Mucosa of gallbladder (tissue), 1 donor: ENCODE results near the gene ZBTB20. TPM values are rescaled to one million over a fixed set of nuclear protein-coding genes. Genes with fewer than 3 reads are reported as not detected.
"Not testable (repeated sequence)": the region's sequence is repeated elsewhere in the genome, so short reads cannot be mapped to it uniquely, and the experiment has no call there.

Experiments used
- DNase-seq: peaks from one replicate; pipeline ENCODE4 v3.0.0-alpha.2; 2020; ENCODE audit warnings: low spot score
- total RNA-seq: library from RNA; stranded (reverse); gene quantifications from one replicate; pipeline ENCODE4 v1.2.1, GENCODE V29; 2021
- donor health status: DM: no; HTN: no; CAD: no.

The ZBTB20 gene
- total RNA-seq, 1 donor from 2014 or later: 75.9 TPM

- DNase-seq: no peak
Observed at GRCh38 chr3:114834175-114834940, 312.7 kb downstream of the ZBTB20 start.

DNA sequence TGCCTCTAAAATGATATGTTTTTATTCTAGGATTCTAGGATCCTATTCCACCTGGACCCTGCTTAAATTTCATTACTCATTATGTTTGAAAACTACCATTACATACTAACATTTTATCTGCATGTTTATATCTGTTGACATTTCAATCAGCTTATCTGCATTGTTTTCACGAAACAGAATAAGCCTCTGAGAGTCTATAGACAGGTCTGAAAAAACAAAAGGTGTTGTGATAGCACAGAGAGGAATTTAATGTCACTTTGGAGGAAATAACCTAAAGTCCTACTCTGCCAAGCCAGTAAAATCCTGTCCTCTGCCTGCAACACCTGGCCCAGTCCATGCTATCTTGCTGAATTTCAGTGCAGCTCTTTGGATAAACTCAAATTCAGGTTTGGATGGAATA is 315.2 kb downstream of the ZBTB20 start:
- no peak for DNase-seq

GRCh38 chr3:114830652-114831051 is 316.4 kb downstream of the ZBTB20 start:
- no peak for DNase-seq

DNA sequence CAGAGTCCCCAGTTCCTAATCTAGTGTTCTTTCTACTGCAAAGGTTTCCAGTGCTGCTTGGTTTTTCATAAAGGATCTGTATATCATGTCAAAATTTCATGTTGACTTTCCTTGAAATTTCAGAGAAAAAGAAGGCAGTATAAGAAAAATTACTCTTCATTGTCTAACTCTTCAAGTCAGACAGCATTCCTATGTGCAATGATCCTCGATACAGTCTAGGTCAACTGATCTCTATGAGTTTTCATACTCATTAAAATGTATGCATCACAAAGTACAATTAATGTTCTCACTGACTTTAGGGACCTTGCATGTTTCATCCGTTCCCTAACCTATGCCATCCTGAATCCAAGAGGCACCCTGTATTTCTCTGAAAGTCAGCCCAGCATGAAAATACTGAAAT is 317.3 kb downstream of the ZBTB20 start:
- no peak for DNase-seq

GRCh38 chr3:114827495-114827894 is 319.6 kb downstream of the ZBTB20 start:
- DNase-seq: no peak

- no peak for DNase-seq
Observed at GRCh38 chr3:114824014-114824413, 323.1 kb downstream of the ZBTB20 start.

DNA sequence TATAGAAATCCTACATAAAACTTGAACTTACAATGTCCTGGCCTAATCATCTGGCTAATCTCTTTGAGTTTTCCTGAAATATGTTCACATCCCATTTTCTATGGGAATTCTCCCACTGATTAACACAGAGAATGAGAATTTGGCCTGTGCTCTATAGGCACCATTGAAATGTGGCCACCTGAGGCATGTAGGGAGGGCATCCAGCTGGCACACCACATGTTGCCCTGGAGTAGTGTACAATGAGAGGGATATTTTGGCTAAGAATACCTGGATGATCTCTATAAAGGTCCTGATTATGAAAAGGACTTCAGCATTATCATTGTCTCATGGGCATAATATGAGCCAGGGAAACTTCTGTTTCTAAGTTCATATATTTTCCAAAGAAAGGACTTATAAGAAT is 324.0 kb downstream of the ZBTB20 start:
- DNase-seq: no peak

DNA sequence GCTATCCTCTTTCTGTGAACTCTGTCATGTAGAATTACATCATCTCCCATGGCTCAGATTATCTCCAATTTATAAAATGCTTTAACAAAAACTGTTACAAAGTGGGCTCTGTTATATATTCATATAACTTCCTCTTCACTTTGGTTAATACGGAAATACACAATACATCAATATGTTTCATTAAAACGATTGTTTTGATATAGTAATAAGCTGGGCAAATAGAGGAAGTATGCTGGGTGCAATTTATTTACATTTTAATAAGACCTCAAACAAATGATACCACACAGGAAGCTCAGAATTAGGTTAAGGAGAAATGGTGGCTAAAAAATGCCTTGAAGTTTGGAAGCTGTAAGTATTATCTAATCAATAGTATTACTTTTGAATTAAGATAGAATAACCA is 331.0 kb downstream of the ZBTB20 start:
- DNase-seq: no peak

DNA sequence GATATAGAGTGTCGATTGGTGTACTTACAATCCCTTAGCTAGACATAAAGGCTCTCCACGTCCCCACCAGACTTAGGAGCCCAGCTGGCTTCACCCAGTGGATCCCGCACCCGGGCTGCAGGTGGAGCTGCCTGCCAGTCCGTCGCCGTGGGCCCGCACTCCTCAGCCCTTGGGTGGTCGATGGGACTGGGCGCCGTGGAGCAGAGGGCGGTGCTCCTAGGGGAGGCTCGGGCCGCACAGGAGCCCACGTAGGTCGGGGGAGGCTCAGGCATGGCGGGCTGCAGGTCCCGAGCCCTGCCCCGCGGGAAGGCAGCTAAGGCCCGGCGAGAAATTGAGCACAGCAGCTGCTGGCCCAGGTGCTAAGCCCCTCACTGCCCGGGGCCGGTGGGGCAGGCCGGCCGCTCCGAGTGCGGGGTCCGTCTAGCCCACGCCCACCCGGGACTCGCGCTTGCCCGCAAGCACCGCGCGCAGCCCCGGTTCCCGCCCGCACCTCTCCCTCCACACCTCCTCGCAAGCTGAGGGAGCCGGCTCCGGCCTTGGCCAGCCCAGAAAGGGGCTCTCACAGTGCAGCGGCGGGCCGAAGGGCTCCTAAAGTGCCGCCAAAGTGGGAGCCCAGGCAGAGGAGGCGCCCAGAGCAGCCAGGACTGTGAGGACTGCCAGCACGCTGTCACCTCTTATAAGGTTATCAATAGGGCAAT is 334.4 kb downstream of the ZBTB20 start:
- not testable (repeated sequence) for DNase-seq

- no peak for DNase-seq
Observed at GRCh38 chr3:114809668-114810413, 337.2 kb downstream of the ZBTB20 start.

GRCh38 chr3:114804099-114804498 is 343.0 kb downstream of the ZBTB20 start:
- DNase-seq: no peak

DNA sequence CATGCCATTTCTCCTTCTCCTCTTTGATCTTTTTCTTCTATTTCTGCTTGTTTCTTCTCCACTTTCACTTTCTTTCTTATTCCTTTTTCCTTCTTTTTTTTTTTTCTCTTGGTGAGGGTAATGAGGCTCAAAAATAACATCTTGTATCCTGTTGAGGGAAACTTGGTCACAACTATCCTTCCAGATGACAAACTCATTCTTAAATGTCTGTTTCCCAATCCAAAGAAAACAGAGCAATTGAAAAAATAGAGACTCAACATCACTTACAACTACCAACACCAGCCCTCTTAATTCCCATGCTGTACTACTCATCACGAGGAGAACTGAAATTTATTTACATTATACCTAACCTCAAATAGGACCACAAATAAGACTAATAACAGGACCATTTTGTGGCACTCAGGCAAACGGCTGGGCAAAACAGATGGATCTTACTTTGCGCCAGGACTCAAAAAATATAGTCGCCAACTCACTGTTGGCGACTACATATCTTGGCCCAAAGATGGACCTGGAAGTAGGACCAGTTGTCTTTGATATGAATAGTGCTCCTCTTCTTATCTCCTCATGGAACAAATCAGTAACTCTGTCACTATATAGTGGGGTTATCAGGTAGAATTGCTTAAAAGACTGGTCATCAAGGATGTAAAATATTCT is 343.9 kb downstream of the ZBTB20 start:
- DNase-seq: no peak

DNA sequence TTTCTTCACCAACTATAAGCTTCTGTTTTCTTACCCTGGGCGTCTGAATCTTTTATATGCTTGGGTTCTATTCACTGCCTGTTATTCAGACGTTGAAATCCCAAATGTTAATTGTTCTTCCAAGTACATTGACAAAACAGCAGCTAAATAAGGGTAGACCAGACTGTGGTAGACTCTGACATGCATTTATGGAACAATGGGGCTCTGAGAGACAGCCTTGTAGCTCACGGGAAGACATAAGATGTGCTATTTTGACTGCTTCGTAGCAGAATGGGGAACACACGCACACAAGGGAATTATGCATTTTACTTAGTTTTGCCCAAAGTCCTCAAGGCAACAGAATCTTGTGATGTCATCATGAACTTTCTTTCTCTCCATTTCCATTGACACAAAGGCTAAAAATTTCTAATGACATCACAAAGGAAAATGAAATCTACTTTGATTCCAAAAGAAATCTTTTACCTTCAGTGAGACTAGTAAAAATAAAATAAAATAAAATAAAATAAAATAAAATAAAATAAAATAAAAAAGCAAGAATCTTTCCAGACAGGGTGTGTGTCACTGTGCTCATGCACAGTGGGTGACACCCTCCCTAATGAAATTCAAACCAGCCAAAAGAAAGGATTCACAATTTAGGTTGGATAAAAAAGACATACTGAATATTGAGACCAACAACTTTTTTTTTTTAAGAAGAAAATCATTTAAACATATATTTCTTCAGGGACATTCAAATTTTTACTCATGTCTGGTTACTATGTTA is 346.6 kb downstream of the ZBTB20 start:
- no peak for DNase-seq

DNA sequence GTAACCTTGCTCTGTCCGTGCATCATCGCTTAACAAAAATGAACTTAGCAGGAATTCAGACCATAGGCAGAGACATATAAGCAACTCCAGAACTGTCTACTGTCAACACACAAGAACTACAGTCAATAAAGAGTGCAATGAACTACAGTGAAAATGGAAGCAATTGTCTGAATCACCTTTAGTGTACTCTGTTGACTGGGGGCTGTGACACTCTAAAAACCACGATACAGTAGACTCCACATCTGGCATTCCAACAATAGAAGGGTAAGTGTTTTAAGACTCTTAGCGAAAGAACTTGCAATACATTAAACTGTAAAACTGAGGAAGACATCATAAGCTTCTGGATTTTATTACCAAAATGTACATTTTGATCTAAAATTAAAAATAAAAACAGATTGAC is 347.3 kb downstream of the ZBTB20 start:
- DNase-seq: no peak

DNA sequence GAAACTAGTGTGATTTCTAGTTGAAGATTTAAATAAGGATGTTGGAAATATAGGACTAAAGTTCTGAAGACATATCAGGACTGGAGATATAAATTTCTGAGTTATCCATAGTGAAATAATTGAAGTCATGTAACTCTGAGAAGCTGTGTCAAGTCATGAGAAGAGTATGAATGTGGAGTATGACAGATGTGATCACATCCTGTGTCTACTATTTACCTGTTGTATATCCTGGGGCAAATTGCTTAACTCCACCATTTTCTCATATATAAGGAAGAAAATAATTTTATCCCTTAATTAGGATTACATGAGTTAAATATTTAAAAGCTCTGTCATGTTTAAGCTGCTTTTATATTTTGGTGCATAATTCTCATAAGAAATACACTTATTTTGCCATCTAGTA is 350.3 kb downstream of the ZBTB20 start:
- DNase-seq: no peak

DNA sequence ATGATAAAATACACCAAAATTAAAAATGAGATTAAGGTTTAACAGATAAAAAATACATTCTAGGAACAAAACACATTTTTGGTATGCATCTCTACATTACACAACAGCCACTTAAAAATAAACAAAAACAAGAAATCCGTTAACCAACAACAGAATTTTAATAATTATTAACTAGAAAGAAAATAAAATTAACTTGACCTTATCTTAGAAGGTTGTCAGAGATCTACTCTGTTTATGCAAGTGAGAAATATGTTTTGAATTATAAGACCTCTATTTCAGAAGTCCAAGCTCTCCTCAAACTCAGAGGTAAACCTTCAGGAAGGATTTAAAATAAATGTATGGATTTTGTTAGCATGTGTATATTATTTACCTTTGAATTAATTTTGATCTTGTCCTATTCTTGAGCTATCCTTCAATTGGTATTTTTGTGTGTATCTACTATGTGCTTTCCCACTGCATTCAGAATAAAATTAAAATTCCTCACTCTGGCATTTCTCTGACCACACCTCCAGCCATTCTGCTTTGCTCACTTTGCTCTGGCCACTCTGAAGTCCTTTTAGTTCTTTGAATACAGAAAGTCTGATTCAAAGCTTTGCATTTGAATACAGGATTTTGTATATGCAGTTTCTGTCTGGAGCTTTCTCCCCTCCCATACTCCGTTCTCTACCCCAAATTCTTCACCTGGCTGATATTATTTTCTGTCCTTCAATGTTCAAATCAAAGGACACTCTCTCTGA is 352.0 kb downstream of the ZBTB20 start:
- no peak for DNase-seq

DNA sequence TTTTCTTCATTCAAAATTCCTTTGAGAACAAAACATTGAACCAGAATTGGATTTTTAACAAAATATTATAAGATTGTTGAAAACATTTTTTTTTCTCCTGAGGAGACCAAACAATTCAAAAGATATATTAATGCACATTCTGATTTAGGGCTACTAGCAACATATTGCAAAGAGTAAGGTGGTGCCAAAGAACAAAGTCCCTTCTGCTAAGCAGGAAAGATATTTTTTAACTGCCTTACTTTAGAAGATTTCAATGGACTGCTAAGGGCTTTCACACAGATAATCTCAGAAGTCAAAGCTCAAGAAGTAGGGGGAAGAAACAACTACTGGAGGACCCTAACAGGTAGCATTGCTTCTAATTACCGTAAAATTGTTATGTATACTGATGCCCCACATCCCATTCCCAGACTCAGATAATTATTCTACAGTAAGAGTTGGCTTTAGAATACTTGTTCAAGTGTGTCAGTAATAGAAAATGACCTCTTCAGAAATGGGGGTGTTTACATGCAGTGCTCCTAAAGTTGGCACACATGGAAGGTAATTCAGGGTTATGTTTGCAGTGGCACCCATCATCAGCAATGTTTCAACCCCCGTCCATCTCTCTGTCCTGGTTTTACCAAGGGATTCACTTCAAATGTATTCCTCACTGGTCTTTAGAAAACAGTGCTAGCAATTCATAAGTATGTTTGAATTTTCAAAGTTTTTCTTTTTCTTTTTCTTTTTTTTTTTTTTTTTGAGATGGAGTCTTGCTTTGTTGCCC is 354.7 kb downstream of the ZBTB20 start:
- DNase-seq: no peak

GRCh38 chr3:114790752-114791151 is 356.3 kb downstream of the ZBTB20 start:
- no peak for DNase-seq

DNA sequence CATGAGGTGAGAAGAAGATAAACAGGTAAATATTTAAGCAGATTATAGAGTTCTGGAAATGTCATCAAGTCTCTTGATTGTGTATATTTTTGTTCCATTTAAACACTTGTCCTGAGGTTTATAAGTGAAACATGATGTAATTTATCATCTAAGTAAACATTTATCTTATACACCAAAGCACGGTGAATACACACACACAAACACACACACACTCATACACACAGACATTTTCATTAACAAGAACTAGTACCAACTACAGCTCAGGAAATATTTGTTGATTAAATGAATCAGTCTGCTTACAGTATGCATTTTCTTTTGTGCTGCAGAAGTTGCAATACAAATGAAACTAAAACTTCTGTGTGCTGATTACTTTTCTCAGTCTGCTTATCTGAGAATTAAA is 357.3 kb downstream of the ZBTB20 start:
- DNase-seq: no peak

DNA sequence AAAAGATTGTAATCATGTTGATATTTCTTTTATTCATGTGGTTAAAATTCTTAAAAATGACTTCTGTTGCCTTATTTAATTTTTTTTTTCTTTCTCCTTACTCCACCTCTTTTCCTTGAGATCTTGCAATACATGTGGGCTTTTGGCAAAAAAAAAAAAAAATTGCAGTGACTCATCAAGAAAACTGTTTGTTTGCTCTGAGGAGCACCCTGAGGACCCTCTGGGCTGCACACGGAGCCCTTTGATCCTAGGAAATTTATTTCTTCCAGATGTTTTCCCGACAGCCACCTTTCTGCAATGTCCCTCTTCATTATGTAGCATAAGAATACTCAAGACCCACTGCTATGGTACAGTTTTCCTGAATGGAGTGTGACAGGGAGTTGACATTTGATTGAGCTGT is 371.7 kb downstream of the ZBTB20 start:
- no peak for DNase-seq
